ENCODE data around the gene SLC51A.

Gene SLC51A

GRCh38 chr3:196216681-196217211 lies 412 bp downstream of the SLC51A start:
- no peak for DNase-seq (ENCODE audit: low read depth)

GRCh38 chr3:196217307-196218154 lies 1.2 kb downstream of the SLC51A start:
- no peak for DNase-seq (ENCODE audit: low read depth)

- no peak for DNase-seq (ENCODE audit: low read depth)
Measured at GRCh38 chr3:196218155-196218712, 1.9 kb downstream of the SLC51A start.

GRCh38 chr3:196219194-196219969 lies 3.0 kb downstream of the SLC51A start:
- DNase-seq (ENCODE audit: low read depth), result peak; percentile 85

DNA sequence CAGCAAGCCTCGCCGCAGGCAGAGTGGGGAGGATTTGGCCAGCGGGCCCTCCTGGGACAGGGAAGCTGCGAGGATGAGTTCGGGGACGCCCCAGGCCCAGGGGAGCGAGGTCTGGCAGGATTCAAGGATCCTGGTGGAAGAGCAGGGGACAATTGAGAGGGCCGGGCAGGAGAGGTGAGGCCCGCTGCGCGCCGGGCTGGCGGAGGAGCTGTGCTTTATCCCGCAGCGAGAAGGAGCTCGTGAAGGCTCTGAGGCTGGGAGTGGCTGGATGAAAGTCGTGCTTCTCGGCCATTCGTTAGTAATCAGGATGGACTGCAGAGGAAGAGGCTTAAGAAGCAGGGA lies 3.6 kb downstream of the SLC51A start:
- DNase-seq (ENCODE audit: low read depth), result no peak

DNA sequence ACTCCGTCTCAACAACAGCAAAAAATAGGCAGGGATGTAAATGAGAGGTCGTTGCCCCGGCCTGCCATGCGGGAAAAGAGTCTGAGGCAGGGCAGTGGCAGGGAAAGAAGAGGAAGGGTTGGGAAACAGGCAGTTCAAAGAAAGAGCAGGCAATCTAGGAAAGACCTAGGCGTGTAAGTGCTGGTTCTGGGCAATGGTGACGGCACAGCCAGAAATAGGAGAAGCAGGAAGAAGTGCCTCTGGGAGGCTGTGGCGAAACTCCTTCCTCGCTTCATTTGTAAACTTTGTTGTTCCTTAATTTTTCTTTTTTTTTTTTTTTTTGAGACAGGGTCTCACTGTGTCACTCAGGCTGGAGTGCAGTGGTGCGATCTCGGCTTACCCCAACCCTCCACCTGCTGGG lies 4.3 kb downstream of the SLC51A start:
- no peak for DNase-seq (ENCODE audit: low read depth)

DNA sequence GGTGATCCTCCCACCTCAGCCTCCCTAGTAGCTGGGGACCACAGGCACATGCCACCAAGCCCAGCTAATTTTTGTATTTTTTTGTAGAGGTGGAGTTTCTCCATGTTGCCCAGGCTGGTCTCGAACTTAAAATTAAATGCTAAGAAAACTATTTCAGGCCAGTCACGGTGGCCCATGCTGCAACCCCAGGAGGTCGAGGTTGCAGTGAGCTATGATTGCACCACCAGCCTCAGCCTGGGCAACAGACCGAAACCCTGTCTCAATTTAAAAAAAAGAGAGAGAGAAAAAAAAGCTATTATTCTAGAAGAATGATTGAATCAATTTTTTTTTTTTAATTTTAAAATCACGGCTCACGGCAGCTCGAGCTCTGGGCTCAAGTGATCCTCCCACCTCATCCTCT lies 4.7 kb downstream of the SLC51A start:
- no peak for DNase-seq (ENCODE audit: low read depth)

GRCh38 chr3:196222876-196223595 lies 6.7 kb downstream of the SLC51A start:
- DNase-seq (ENCODE audit: low read depth), result no peak

GRCh38 chr3:196225086-196225485 lies 8.8 kb downstream of the SLC51A start:
- no peak for DNase-seq (ENCODE audit: low read depth)

- DNase-seq (ENCODE audit: low read depth), result no peak
Measured at GRCh38 chr3:196225763-196226364, 9.5 kb downstream of the SLC51A start.

- no peak for DNase-seq (ENCODE audit: low read depth)
Measured at GRCh38 chr3:196227121-196227561, 10.8 kb downstream of the SLC51A start.

GRCh38 chr3:196227629-196228493 lies 11.5 kb downstream of the SLC51A start:
- DNase-seq (ENCODE audit: low read depth), result peak; percentile 20

DNA sequence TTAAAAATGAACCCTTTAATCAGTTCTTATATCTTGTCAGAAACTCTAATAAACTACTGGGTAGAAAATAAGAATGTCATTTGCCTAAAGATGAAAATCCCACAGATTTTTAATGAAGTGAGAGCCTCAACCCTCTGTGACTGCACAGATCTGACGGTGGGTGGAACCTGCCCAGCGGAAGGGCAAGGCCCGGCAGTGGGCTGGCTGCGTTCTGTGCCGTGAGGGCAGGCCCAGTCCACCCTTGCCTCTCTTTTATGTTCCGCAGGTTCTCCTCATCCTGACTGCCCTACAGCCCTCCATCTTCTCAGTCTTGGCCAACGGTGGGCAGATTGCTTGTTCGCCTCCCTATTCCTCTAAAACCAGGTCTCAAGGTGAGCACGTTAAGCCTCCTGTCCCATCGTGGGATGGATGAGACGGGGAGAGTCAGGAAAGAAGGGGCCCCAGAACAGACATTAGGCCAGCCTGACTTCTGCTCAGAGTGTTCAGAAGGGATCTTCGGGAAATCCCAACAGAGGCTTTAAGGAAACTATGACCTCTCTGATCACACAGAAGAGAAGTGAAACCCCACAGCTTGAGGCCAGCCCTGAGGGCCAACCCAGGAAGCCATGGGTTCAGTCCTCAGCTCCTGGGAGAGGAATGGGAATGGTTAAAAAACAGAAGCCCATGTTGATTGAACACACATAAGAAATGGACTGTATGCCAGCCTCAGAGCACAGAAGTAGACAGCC lies 16.0 kb downstream of the SLC51A start:
- no peak for DNase-seq (ENCODE audit: low read depth)

DNA sequence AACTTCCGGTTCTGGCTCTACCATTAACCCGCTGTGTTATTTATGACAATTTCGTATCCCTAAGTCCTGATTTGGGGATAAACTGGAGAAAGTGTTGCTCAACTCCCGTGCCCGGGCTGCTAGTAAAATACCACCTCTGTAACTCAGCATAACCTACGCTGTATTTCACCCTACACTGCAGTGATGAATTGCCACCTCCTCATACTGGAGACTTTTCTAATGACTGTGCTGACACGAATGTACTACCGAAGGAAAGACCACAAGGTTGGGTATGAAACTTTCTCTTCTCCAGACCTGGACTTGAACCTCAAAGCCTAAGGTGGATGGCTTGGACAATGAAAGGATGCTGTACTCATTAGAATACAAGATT lies 16.5 kb downstream of the SLC51A start:
- no peak for DNase-seq (ENCODE audit: low read depth)

GRCh38 chr3:196235452-196236122 lies 19.3 kb downstream of the SLC51A start:
- no peak for DNase-seq (ENCODE audit: low read depth)

- no peak for DNase-seq (ENCODE audit: low read depth)
Measured at GRCh38 chr3:196236223-196236622, 19.9 kb downstream of the SLC51A start.

GRCh38 chr3:196237203-196237602 lies 20.9 kb downstream of the SLC51A start:
- no peak for DNase-seq (ENCODE audit: low read depth)

DNA sequence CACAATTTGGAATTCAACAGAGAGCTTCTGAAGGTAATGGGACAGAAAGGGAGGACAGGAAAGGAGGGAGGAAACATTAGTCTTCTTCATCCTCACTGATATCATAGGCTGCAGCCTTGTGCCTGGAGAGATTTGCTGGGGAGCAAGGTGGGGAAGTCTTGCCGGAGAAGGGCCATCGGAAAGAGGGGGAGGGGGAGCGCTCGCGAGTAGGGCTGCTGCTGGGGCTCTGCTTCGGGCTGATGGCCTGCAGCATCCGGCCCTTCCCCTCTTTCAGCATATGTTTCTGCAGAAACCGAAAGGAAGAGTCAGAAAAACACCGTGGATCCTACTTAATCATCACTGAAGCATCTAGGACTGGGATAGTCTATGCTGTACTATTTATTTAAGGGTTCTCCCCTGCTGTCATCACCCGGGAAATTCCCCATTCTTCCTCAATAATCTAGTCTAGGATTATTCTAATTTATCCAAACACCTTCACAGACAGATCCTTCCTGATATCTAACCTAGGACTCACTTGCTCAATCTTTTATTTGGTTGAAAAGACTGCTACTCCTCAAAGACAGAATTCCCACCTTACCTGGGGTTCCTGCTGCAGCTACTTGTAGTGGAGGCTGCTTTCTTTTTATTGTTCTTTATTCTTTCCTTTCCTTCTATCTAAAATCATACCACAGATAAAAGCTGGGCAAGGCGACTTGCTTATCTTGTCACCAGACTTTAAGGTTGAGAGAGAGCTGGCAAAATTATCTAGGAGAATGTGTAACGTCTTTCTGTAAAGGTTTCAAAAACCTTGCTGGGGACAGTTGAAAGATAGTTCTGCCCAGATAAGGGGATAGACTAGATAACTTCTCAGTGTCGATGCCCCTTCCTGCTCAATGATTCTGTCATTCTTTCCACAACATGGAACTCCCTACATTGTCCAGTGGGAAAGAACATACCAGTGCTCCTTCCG lies 22.6 kb downstream of the SLC51A start:
- DNase-seq (ENCODE audit: low read depth), result no peak
